Activated CD8-positive, alpha-beta memory T cell treated with anti-CD3 and anti-CD28 coated beads for 48 hours (primary cell): ENCODE data around the gene FAM177A1.
A peak's percentile ranks its signal among the peaks of the same experiment; 100 is the strongest.
"Not testable (repeated sequence)": the region's sequence is repeated elsewhere in the genome, so short reads cannot be mapped to it uniquely, and the experiment has no call there.

Experiments
- DNase-seq, 3 experiments: peaks; one replicate each; pipeline ENCODE4 v3.0.0-alpha.2; 2020; ENCODE audit warnings: low read depth in 2 of 3, low spot score in 2 of 3

FAM177A1 gene

GRCh38 chr14:35061113-35061791 lies 15.2 kb downstream of the FAM177A1 start:
- DNase-seq: not testable (repeated sequence)

GRCh38 chr14:35065731-35066130 lies 19.7 kb downstream of the FAM177A1 start:
- not testable (repeated sequence) for DNase-seq

- no peak for DNase-seq
Measured at GRCh38 chr14:35068238-35069012, 22.4 kb downstream of the FAM177A1 start.

GRCh38 chr14:35072226-35072625 lies 26.2 kb downstream of the FAM177A1 start:
- DNase-seq: no peak

- no peak for DNase-seq
Measured at GRCh38 chr14:35073486-35073885, 27.4 kb downstream of the FAM177A1 start.

- DNase-seq: no peak
Measured at GRCh38 chr14:35078082-35078481, 32.0 kb downstream of the FAM177A1 start.

GRCh38 chr14:35079742-35080141 lies 33.7 kb downstream of the FAM177A1 start:
- DNase-seq: no peak

- no peak for DNase-seq
Measured at GRCh38 chr14:35083530-35084150, 37.6 kb downstream of the FAM177A1 start.

- DNase-seq: no peak
Measured at GRCh38 chr14:35085441-35085840, 39.4 kb downstream of the FAM177A1 start.

- DNase-seq: no peak
Measured at GRCh38 chr14:35088514-35088913, 42.4 kb downstream of the FAM177A1 start.

- DNase-seq: not testable (repeated sequence)
Measured at GRCh38 chr14:35094645-35095044, 48.6 kb downstream of the FAM177A1 start.

GRCh38 chr14:35107866-35108265 lies 61.8 kb downstream of the FAM177A1 start:
- no peak for DNase-seq

GRCh38 chr14:35112641-35113040 lies 66.6 kb downstream of the FAM177A1 start:
- no peak for DNase-seq

GRCh38 chr14:35113308-35113950 lies 67.4 kb downstream of the FAM177A1 start:
- no peak for DNase-seq

GRCh38 chr14:35114036-35114435 lies 68.0 kb downstream of the FAM177A1 start:
- no peak for DNase-seq

- DNase-seq: no peak
Measured at GRCh38 chr14:35116242-35116641, 70.2 kb downstream of the FAM177A1 start.

GRCh38 chr14:35117112-35117511 lies 71.0 kb downstream of the FAM177A1 start:
- DNase-seq: no peak

- DNase-seq: no peak
Measured at GRCh38 chr14:35121026-35121886, 75.2 kb downstream of the FAM177A1 start.

GRCh38 chr14:35121887-35122695 lies 76.0 kb downstream of the FAM177A1 start, which contains the start of the genes PPP2R3C and PRORP:
Gene PPP2R3C (minus strand): TSS chr14:35121990. CDS start chr14:35121959, 31 bp downstream.
Gene PRORP (plus strand): TSS chr14:35122552. CDS start chr14:35123246, 694 bp downstream.
- DNase-seq: peak; percentile 64 to 87 (median 74)
